ENCODE data around the gene RTKN2.

GRCh38 chr10:62259998-62260397 lies 8.6 kb downstream of the RTKN2 start:
- TF ChIP-seq CTCF (IDR thresholded peaks at IDR 0.05): no peak
- no peak for TF ChIP-seq POLR2AphosphoS5 (IDR thresholded peaks at IDR 0.05; ENCODE audit: low read depth, low read length)
- TF ChIP-seq SIN3A (IDR thresholded peaks at IDR 0.05; ENCODE audit: borderline replicate concordance, insufficient read depth, low read depth, low read length): no peak
- TF ChIP-seq TCF7L2 (IDR thresholded peaks at IDR 0.05; ENCODE audit: low read depth, low read length): no peak

All from Panc1 (cell line).